SK-N-SH (cell line): ENCODE data around the gene MAP2K5. TPM values are rescaled to one million over a fixed set of nuclear protein-coding genes. Genes with fewer than 3 reads are reported as not detected.

Source experiments
- CTCF ChIA-PET: fragments of 300-600, 350-600 bp; formaldehyde crosslinking; extraction: SDS; loops from one replicate; lab custom pipeline; 2021; lab: Yijun Ruan, JAX
- POLR2A ChIA-PET: fragments of 350-600 bp; sonication (Branson Sonifier 250); formaldehyde crosslinking; extraction: SDS; loops from one replicate; lab custom pipeline; 2020; ENCODE audit warnings: antibody characterized with exemption, inconsistent platforms; lab: Yijun Ruan, JAX
- DNase-seq: peaks from one replicate; pipeline ENCODE4 v3.0.0; 2012
- H2AFZ ChIP-seq: fragments of 200-600 bp; sonication (generic); 2 replicates; pipeline ENCODE4 v1.8.1; 2016; ENCODE audit warnings: antibody characterized with exemption, mild to moderate bottlenecking, low read depth
- H3F3A ChIP-seq: fragments of 200-600 bp; sonication (generic); replicated peaks from 2 replicates; pipeline ENCODE3; 2016; ENCODE audit warnings: antibody characterized with exemption, mild to moderate bottlenecking; ENCODE audit not compliant: insufficient read depth
- H3K27ac ChIP-seq, 2 experiments: fragments of 200-500 bp in 1 of 2; fragments of 200-600 bp in 1 of 2; sonication (Bioruptor generic) in 1 of 2; sonication (generic), shearing (Covaris generic) in 1 of 2; 2 replicates each; pipeline versions ENCODE4 v1.5.1 to v1.6.1; 2014 to 2016; ENCODE audit warnings: low read depth in 2 of 2, inconsistent platforms in 1 of 2, low read length in 1 of 2, mild to moderate bottlenecking in 1 of 2, mixed read lengths in 1 of 2
- H3K27me3 ChIP-seq: fragments of 200-600 bp; sonication (generic), shearing (Covaris generic); 2 replicates; pipeline ENCODE4 v1.6.1; 2016; ENCODE audit warnings: mixed run types; ENCODE audit not compliant: insufficient read depth
- H3K36me3 ChIP-seq, 2 experiments: fragments of 200-500 bp in 1 of 2; fragments of 200-600 bp in 1 of 2; sonication (Bioruptor generic) in 1 of 2; sonication (generic) in 1 of 2; replicated peaks in 1 of 2; 2 replicates each; pipeline versions ENCODE3 to v1.5.1; 2014 to 2016; ENCODE audit warnings: low read length in 1 of 2, mild to moderate bottlenecking in 1 of 2; ENCODE audit not compliant: insufficient read depth in 2 of 2, control insufficient read depth in 1 of 2
- H3K4me1 ChIP-seq, 2 experiments: fragments of 200-500 bp in 1 of 2; fragments of 200-600 bp in 1 of 2; sonication (Bioruptor generic) in 1 of 2; sonication (generic), shearing (Covaris generic) in 1 of 2; 2 replicates each; pipeline versions ENCODE4 v1.5.1 to v1.6.1; 2014 to 2016; ENCODE audit warnings: low read depth in 1 of 2, low read length in 1 of 2, mixed run types in 1 of 2; ENCODE audit not compliant: insufficient read depth in 2 of 2, control insufficient read depth in 1 of 2
- H3K4me2 ChIP-seq: fragments of 200-600 bp; sonication (generic), shearing (Covaris generic); 2 replicates; pipeline ENCODE4 v1.6.1; 2017; ENCODE audit warnings: mixed run types
- H3K4me3 ChIP-seq, 2 experiments: fragments of 200-500 bp in 1 of 2; fragments of 200-600 bp in 1 of 2; sonication (Bioruptor generic) in 1 of 2; sonication (generic), shearing (Covaris generic) in 1 of 2; 2 replicates each; pipeline versions ENCODE4 v1.5.1 to v1.8.1; 2014 to 2016; ENCODE audit warnings: low read depth in 2 of 2, inconsistent platforms in 1 of 2, low read length in 1 of 2, mild to moderate bottlenecking in 1 of 2, mixed read lengths in 1 of 2, moderate library complexity in 1 of 2
- H3K79me2 ChIP-seq: fragments of 200-600 bp; sonication (generic); 2 replicates; pipeline ENCODE4 v1.8.1; 2017; ENCODE audit warnings: mild to moderate bottlenecking; ENCODE audit not compliant: insufficient read depth
- H3K9ac ChIP-seq: fragments of 200-600 bp; sonication (generic); 2 replicates; pipeline ENCODE4 v1.6.1; 2017; ENCODE audit warnings: mixed run types
- H3K9me2 ChIP-seq: fragments of 200-600 bp; sonication (generic); 2 replicates; pipeline ENCODE4 v1.6.1; 2017; ENCODE audit warnings: mixed run types
- H3K9me3 ChIP-seq: fragments of 200-600 bp; sonication (generic); 2 replicates; pipeline ENCODE4 v1.6.1; 2017; ENCODE audit warnings: mixed run types, mild to moderate bottlenecking, moderate library complexity
- H4K20me1 ChIP-seq: fragments of 200-600 bp; sonication (generic); 2 replicates; pipeline ENCODE4 v1.6.1; 2017; ENCODE audit warnings: mild to moderate bottlenecking, mixed run types; ENCODE audit not compliant: insufficient read depth
- ELF1 ChIP-seq: IDR thresholded peaks from 2 replicates; pipeline ENCODE4 v1.4.0; 2012
- EP300 ChIP-seq, 2 experiments: IDR thresholded peaks; 2 replicates each; pipeline versions ENCODE4 v1.4.0 to v1.6.1; 2012; ENCODE audit warnings: borderline replicate concordance in 1 of 2, low read depth in 1 of 2, low read length in 1 of 2
- EZH2phosphoT487 ChIP-seq: fragments of 200-600 bp; sonication (generic); IDR thresholded peaks from 2 replicates; pipeline ENCODE4 v1.6.1; 2017; ENCODE audit warnings: low read depth, mixed run types, mild to moderate bottlenecking, antibody characterized with exemption, moderate library complexity, borderline replicate concordance
- FOXJ3 ChIP-seq: sonication (generic); formaldehyde crosslinking; IDR thresholded peaks from 2 replicates; pipeline ENCODE4 v1.5.1; 2020; ENCODE audit warnings: mild to moderate bottlenecking, missing genetic modification reagents
- MAX ChIP-seq: IDR thresholded peaks from 2 replicates; pipeline ENCODE4 v1.4.0; 2012; ENCODE audit warnings: low read depth
- MXI1 ChIP-seq: IDR thresholded peaks from 2 replicates; pipeline ENCODE4 v1.6.1; 2012; ENCODE audit warnings: mild to moderate bottlenecking, low read depth, low read length, improper control_type of control experiment
- PBX3 ChIP-seq: IDR thresholded peaks from 2 replicates; pipeline ENCODE4; 2012
- POLR2AphosphoS5 ChIP-seq: IDR thresholded peaks from 2 replicates; pipeline ENCODE4 v1.6.1; 2012; ENCODE audit warnings: low read depth, low read length
- REST ChIP-seq: IDR thresholded peaks from 2 replicates; pipeline ENCODE4 v1.6.1; 2012; ENCODE audit warnings: mild to moderate bottlenecking, low read depth, low read length, moderate library complexity
- SMC3 ChIP-seq: IDR thresholded peaks from 2 replicates; pipeline ENCODE4 v1.6.1; 2012; ENCODE audit warnings: low read depth, low read length, improper control_type of control experiment
- TAF1 ChIP-seq: IDR thresholded peaks from 2 replicates; pipeline ENCODE4 v1.6.1; 2012; ENCODE audit warnings: low read depth, mild to moderate bottlenecking, low read length, moderate library complexity, borderline replicate concordance
- WGBS: methylation state at CpG from one replicate; pipeline ENCODE4 v1.1.6; 2017; ENCODE audit warnings: low lambda C conversion rate; 5-methylcytosine and 5-hydroxymethylcytosine counted together
- polyA plus RNA-seq, 3 experiments: library from polyadenylated mRNA; depleted of rRNA; stranded (reverse); fragments of >200 nt; gene quantifications; 2 replicates each; pipeline ENCODE4 v1.2.3, GENCODE V29; 2012

MAP2K5 gene
- polyA plus RNA-seq, 1 of the 3 experiments (the other 2 are of a cell fraction), result 6.2 TPM

- H3K9ac ChIP-seq, result no peak overlapping the region
- CTCF ChIA-PET, result interaction anchor here (1.1 kb wide), 1 partner anchor 9 kb away, joined by 3 read pairs; no protein-coding TSS in a partner anchor
Measured at GRCh38 chr15:67730135-67730534, 187.6 kb downstream of the MAP2K5 start.

GRCh38 chr15:67731112-67731721 lies 188.7 kb downstream of the MAP2K5 start:
- Histone ChIP-seq H3K9me3 (no peaks in the 10 kb centered on the region), H3K9ac (no peak overlapping the region), H3K9me2 (no peaks in the 10 kb centered on the region), H3K27ac (no peak overlapping the region), H2AFZ (no peak overlapping the region), H3K4me3 (no peak overlapping the region), H3K4me1 (peaks cover 5 to 11% of the 10 kb centered on the region in 2 experiments; a peak in 2 of 4 replicates), H3K36me3 (no peaks in the 10 kb centered on the region), H3K27me3 (no peaks in the 10 kb centered on the region), H4K20me1 (no peaks in the 10 kb centered on the region), H3F3A (no peaks in the 10 kb centered on the region), H3K79me2 (no peaks in the 10 kb centered on the region), H3K4me2 (no peak overlapping the region)
- ChIA-PET CTCF (interaction anchor here (1.1 kb wide), 1 partner anchor 8 kb away, joined by 3 read pairs; no protein-coding TSS in a partner anchor), POLR2A (no interaction called here)
- DNase-seq, result no peak
- TF ChIP-seq TAF1, result no peak
- no peak for TF ChIP-seq MXI1
- no peak for TF ChIP-seq EP300 (IDR thresholded peaks at IDR 0.05; ENCODE audit: borderline replicate concordance in 1 of 2, low read depth in 1 of 2, low read length in 1 of 2)
- no peak for TF ChIP-seq MAX
- TF ChIP-seq REST, result no peak
- no peak for TF ChIP-seq PBX3
- TF ChIP-seq ELF1, result no peak
- TF ChIP-seq EZH2phosphoT487, result no peak
- TF ChIP-seq SMC3, result no peak
- WGBS, result 50% methylated on average over 2 of the region's 2 CpGs

More at GRCh38 chr15:67730135-67730534, 187.6 kb downstream of the MAP2K5 start:
- POLR2A ChIA-PET, result no interaction called here
- WGBS, result 94% methylated on average over 1 of the region's 1 CpG
- Histone ChIP-seq H3K9me2 (no peaks in the 10 kb centered on the region), H3K4me2 (no peak overlapping the region), H4K20me1 (no peaks in the 10 kb centered on the region), H3K36me3 (no peaks in the 10 kb centered on the region), H3K4me3 (no peak overlapping the region), H3K27ac (no peak overlapping the region), H3F3A (no peaks in the 10 kb centered on the region), H3K79me2 (no peaks in the 10 kb centered on the region), H3K4me1 (peaks cover 5 to 11% of the 10 kb centered on the region in 2 experiments; a peak in 2 of 4 replicates), H3K27me3 (no peaks in the 10 kb centered on the region), H3K9me3 (no peaks in the 10 kb centered on the region), H2AFZ (no peak overlapping the region)
- no peak for DNase-seq
- TF ChIP-seq FOXJ3 (CRISPR knock-in tag) (no peak), REST (no peak), POLR2AphosphoS5 (no peak)
